Type B pancreatic cell (in vitro differentiated cells): ENCODE measurements around the gene GOLGA1. TPM values are rescaled to one million over a fixed set of nuclear protein-coding genes. Genes with fewer than 3 reads are reported as not detected.
A peak's percentile ranks its signal among the peaks of the same experiment; 100 is the strongest.

Experiments
- DNase-seq: peaks from one replicate; pipeline ENCODE4 v3.0.0; 2021; ENCODE audit warnings: mixed read lengths; ENCODE audit not compliant: unreplicated experiment; ENCODE audit errors: extremely low spot score
- H3K27ac Mint-ChIP-seq: 2 replicates; pipeline ENCODE4 v1.8.0; 2021; ENCODE audit warnings: mild to moderate bottlenecking, mixed read lengths
- H3K27me3 Mint-ChIP-seq: 2 replicates; pipeline ENCODE4 v1.8.0; 2021; ENCODE audit warnings: mixed read lengths
- H3K36me3 Mint-ChIP-seq: 2 replicates; pipeline ENCODE4 v1.8.0; 2021; ENCODE audit warnings: mixed read lengths
- H3K4me1 Mint-ChIP-seq: one replicate; pipeline ENCODE4 v1.8.0; 2021; ENCODE audit warnings: mixed read lengths; ENCODE audit not compliant: unreplicated experiment
- H3K4me3 Mint-ChIP-seq: 2 replicates; pipeline ENCODE4 v1.8.0; 2021; ENCODE audit warnings: mild to moderate bottlenecking, mixed read lengths
- H3K9me3 Mint-ChIP-seq: 2 replicates; pipeline ENCODE4 v1.8.0; 2021; ENCODE audit warnings: mixed read lengths
- CTCF ChIP-seq: fragments of 200-600 bp; sonication (generic); conservative IDR thresholded peaks from 2 replicates; pipeline ENCODE4 v1.5.0; 2021; ENCODE audit warnings: antibody characterized with exemption, mild to moderate bottlenecking
- total RNA-seq: library from RNA; stranded (reverse); gene quantifications from 2 replicates; pipeline ENCODE4 v1.2.1, GENCODE V29; 2021; ENCODE audit warnings: low replicate concordance

Gene GOLGA1
- total RNA-seq, 1 donor from 2014 or later: 18.4 TPM

- Mint-ChIP-seq H3K4me3 (no peak overlapping the region), H3K9me3 (no peaks in the 10 kb centered on the region), H3K27me3 (no peaks in the 10 kb centered on the region), H3K36me3 (no peaks in the 10 kb centered on the region), H3K4me1 (peaks cover 16% of the 10 kb centered on the region), H3K27ac (peak overlapping the region; percentile 82)
- DNase-seq: no peak
- no peak for TF ChIP-seq CTCF
These were observed 105.8 kb downstream of the GOLGA1 start for GRCh38 chr9:124835026-124835557.

- Mint-ChIP-seq H3K4me3 (no peak overlapping the region), H3K27me3 (no peaks in the 10 kb centered on the region), H3K27ac (peak overlapping the region; percentile 82), H3K9me3 (no peaks in the 10 kb centered on the region), H3K4me1 (peaks cover 16% of the 10 kb centered on the region), H3K36me3 (no peaks in the 10 kb centered on the region)
- TF ChIP-seq CTCF: no peak
- DNase-seq: no peak
These were observed 106.3 kb downstream of the GOLGA1 start for GRCh38 chr9:124834591-124834990.

- Mint-ChIP-seq H3K27me3 (no peaks in the 10 kb centered on the region), H3K9me3 (no peaks in the 10 kb centered on the region), H3K4me3 (no peak overlapping the region), H3K4me1 (peaks cover 16% of the 10 kb centered on the region), H3K27ac (no peak overlapping the region), H3K36me3 (no peaks in the 10 kb centered on the region)
- DNase-seq: no peak
- TF ChIP-seq CTCF: no peak
These were observed 109.1 kb downstream of the GOLGA1 start for GRCh38 chr9:124831642-124832364.

GRCh38 chr9:124830593-124830992 lies 110.3 kb downstream of the GOLGA1 start:
- no peak for TF ChIP-seq CTCF
- H3K27ac Mint-ChIP-seq: no peak overlapping the region
- no peaks in the 10 kb centered on the region for H3K9me3 Mint-ChIP-seq
- H3K27me3 Mint-ChIP-seq: no peaks in the 10 kb centered on the region
- H3K36me3 Mint-ChIP-seq: no peaks in the 10 kb centered on the region
- H3K4me1 Mint-ChIP-seq: peaks cover 13% of the 10 kb centered on the region
- DNase-seq: no peak
- no peak overlapping the region for H3K4me3 Mint-ChIP-seq

GRCh38 chr9:124829334-124829669 lies 111.6 kb downstream of the GOLGA1 start:
- no peak for DNase-seq
- no peak for TF ChIP-seq CTCF

More at GRCh38 chr9:124829334-124829669, 111.6 kb downstream of the GOLGA1 start:
- no peaks in the 10 kb centered on the region for H3K9me3 Mint-ChIP-seq
- H3K36me3 Mint-ChIP-seq: no peaks in the 10 kb centered on the region
- H3K27ac Mint-ChIP-seq: no peak overlapping the region
- H3K27me3 Mint-ChIP-seq: no peaks in the 10 kb centered on the region
- H3K4me3 Mint-ChIP-seq: no peak overlapping the region
- H3K4me1 Mint-ChIP-seq: peaks cover 2% of the 10 kb centered on the region
